Right ventricle myocardium inferior (tissue), 1 donor: Measurements from ENCODE around the gene TELO2. TPM values are rescaled to one million over a fixed set of nuclear protein-coding genes. Genes with fewer than 3 reads are reported as not detected.

Experiments used
- ATAC-seq: fragments of 200-7000 bp; cut with Tn5 transposase; one replicate; pipeline ENCODE4 v1.9.1; 2020; ENCODE audit warnings: mild to moderate bottlenecking, moderate library complexity
- DNase-seq: peaks from one replicate; pipeline ENCODE4 v3.0.0; 2021; ENCODE audit errors: missing footprints
- intact Hi-C: fragments of 100-400 bp; cut with DNase I; formaldehyde crosslinking; loops from one replicate; pipeline ENCODE4 v1.11.0; 2022
- total RNA-seq: library from RNA; stranded (reverse); fragmentation: NEBNext Ultra II Directional; extraction: Animal tissue kit (Norgen Biotek cat#: 25700); gene quantifications from one replicate; pipeline ENCODE4 v1.2.1, GENCODE V29; 2021
- donor health status: DM: no; HTN: yes; CAD: no; lungs with severe emphysema.

Gene TELO2
- total RNA-seq, 1 donor from 2014 or later: 18.9 TPM

DNA sequence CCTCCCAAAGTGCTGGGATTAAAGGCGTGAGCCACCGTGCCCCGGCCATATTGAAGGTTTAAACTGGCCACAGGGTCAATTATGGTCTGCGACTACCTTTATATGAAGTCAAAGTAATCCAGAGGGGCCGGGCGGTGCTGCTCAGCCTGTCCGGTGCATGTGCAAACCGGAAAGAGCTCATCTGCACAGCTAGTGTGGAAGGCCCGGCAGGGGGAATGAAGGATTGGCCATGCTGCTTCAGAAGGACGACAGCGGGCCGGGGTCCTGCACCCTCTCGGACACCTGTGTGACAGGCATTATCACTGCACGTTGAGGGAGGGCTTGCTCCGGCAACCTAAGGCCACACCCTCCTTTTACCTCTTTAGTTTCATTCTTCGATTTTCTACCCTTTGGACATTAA is 63.9 kb downstream of the TELO2 start:
- no peak for ATAC-seq
- no peak for DNase-seq
- intact Hi-C loops: no loop called here

DNA sequence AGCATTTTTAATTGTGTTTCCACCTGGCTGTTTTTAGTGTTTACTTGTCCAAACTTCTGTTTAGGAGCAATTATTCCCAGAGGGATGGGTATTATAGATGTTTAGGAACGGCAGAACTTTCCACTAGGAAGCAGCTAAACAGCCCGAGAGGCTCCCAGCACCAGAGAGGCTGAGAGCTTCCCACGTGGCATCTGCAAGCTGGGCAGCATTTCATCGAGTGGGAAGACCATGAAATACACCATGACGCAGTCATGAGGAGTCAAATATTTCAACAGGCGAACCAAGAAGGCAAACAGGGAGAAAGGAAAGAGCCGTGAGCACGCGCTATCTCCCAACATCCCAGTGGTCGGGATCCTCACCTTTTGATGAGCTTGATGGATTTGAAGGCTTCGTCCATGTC is 64.4 kb downstream of the TELO2 start:
- no peak for DNase-seq
- intact Hi-C loops: no loop called here
- no peak for ATAC-seq

DNA sequence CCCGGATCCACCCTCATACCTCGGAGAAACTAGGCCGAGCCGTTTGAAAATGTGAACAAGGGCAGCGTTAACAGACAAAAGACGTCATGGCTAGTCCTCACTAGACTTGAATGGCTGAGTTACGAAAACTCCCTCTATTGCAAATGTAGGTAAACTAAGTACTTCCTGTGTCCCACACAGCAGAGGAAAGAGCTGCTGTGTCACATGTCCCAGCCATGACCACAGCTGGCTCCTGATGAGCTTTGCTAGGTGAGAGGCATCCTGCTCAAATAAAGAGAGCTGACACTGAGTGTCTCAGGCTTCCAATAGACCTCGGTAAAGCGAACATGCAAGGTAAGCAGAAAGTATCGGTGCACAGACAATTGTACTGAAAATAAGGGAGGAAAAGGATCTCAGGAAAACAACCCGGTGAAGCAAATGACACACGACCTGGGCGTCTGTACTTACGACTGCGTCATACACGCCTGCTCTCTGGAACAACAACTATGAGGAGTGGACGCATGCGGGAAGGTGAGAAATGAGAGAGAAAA is 66.4 kb downstream of the TELO2 start:
- ATAC-seq: no peak
- DNase-seq: no peak
- intact Hi-C loops: no loop called here

Other genes with a start within 250 kb of the TELO2 start
- 0.54 TPM for gene TPSD1, start 237.3 kb upstream of the TELO2 start, total RNA-seq
- 89.4 TPM for gene UBE2I, start 183.7 kb upstream of the TELO2 start, total RNA-seq
- gene BAIAP3, start 159.7 kb upstream of the TELO2 start, total RNA-seq: 1.9 TPM
- gene TSR3, start 141.5 kb upstream of the TELO2 start, total RNA-seq: 54.6 TPM
- 35.0 TPM for gene GNPTG, start 141.4 kb upstream of the TELO2 start, total RNA-seq
- 11.3 TPM for gene UNKL, start 78.7 kb upstream of the TELO2 start, total RNA-seq
- 11.3 TPM for gene UQCC4, start 72.6 kb upstream of the TELO2 start, total RNA-seq
- gene PERCC1, start 62.3 kb upstream of the TELO2 start, total RNA-seq: 0.35 TPM
- gene CCDC154, start 48.8 kb upstream of the TELO2 start, total RNA-seq: 1.7 TPM
- 49.5 TPM for gene CLCN7, start 18.3 kb upstream of the TELO2 start, total RNA-seq
- gene PTX4, start 4.4 kb upstream of the TELO2 start, total RNA-seq: not detected
- 30.7 TPM for gene TMEM204, start 40.3 kb downstream of the TELO2 start, total RNA-seq
- 7.2 TPM for gene IFT140, start 118.7 kb downstream of the TELO2 start, total RNA-seq
- gene CRAMP1, start 119.0 kb downstream of the TELO2 start, total RNA-seq: 9.8 TPM
- 41.5 TPM for gene JPT2, start 184.9 kb downstream of the TELO2 start, total RNA-seq
- gene MAPK8IP3, start 212.8 kb downstream of the TELO2 start, total RNA-seq: 66.4 TPM